ENCODE results near the gene MS4A4E.

MS4A4E gene

DNA sequence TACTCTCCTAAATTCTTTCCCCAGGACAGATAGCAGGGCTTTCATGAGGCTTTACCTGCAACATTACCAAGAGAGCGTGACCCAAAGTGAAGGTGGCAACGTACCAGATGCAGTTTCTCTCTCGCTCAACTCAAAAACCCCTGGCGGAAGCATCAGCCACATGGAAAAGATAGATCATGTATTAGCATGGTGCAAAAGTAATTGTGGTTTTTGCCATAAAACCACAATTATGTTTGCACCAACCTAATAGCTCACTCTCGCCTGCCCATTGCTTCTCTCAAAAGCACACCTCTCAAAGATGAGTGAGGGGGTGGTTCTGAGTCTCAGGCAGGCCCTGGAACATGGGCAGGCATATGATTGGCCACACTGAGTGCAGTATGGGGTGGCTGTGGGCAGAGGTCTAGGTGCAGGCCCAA lies 67.1 kb downstream of the MS4A4E start:
- no peak overlapping the region for H3K27ac ChIP-seq
- H3K4me3 ChIP-seq = no peak overlapping the region
- no peak for DNase-seq (ENCODE audit: low spot score)
- TF ChIP-seq, protein P1, sequence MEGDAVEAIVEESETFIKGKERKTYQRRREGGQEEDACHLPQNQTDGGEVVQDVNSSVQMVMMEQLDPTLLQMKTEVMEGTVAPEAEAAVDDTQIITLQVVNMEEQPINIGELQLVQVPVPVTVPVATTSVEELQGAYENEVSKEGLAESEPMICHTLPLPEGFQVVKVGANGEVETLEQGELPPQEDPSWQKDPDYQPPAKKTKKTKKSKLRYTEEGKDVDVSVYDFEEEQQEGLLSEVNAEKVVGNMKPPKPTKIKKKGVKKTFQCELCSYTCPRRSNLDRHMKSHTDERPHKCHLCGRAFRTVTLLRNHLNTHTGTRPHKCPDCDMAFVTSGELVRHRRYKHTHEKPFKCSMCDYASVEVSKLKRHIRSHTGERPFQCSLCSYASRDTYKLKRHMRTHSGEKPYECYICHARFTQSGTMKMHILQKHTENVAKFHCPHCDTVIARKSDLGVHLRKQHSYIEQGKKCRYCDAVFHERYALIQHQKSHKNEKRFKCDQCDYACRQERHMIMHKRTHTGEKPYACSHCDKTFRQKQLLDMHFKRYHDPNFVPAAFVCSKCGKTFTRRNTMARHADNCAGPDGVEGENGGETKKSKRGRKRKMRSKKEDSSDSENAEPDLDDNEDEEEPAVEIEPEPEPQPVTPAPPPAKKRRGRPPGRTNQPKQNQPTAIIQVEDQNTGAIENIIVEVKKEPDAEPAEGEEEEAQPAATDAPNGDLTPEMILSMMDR (IDR thresholded peaks at IDR 0.05) = no peak

DNA sequence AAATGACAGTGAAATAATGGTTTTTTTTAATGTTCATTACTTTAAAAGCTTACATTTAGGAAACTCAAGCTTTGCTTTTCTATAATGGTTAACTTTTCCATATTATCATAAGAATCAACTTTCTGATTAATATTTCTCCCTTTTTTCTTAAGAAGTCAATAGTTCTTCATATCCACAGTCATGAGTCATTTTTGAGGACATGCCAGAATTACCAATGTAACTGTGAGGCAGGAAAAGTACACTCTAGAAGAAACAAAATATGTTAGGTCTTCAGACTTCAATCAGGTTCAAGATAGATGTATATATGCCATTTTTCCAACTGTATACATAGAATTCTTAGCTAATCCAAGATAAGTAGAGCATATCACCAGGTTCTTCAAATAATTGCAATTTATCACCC lies 70.9 kb downstream of the MS4A4E start:
- H3K27ac ChIP-seq = no peak overlapping the region
- TF ChIP-seq, protein P1 (IDR thresholded peaks at IDR 0.05) = no peak
- H3K4me3 ChIP-seq = no peak overlapping the region
- DNase-seq (ENCODE audit: low spot score) = no peak

DNA sequence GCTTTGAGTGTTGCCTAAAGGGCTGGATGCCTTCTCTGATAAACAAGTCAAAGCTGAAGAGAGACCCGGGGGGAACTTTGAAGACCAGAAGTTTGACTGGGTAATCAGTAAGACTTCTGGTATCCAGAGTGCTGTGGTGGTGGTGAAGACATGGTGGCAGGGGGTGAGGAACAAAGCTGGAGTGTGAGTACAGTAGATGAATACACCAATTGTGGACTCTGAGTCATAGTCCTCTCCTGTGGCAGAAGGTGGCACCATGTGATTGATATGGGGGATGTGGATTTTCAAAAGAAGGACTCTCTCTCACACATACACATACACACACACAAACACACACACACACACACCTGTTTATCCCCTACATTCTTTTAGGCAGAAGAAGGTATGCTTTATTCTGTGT lies 72.4 kb downstream of the MS4A4E start:
- TF ChIP-seq, protein P1 (IDR thresholded peaks at IDR 0.05) = no peak
- no peak for DNase-seq (ENCODE audit: low spot score)

DNA sequence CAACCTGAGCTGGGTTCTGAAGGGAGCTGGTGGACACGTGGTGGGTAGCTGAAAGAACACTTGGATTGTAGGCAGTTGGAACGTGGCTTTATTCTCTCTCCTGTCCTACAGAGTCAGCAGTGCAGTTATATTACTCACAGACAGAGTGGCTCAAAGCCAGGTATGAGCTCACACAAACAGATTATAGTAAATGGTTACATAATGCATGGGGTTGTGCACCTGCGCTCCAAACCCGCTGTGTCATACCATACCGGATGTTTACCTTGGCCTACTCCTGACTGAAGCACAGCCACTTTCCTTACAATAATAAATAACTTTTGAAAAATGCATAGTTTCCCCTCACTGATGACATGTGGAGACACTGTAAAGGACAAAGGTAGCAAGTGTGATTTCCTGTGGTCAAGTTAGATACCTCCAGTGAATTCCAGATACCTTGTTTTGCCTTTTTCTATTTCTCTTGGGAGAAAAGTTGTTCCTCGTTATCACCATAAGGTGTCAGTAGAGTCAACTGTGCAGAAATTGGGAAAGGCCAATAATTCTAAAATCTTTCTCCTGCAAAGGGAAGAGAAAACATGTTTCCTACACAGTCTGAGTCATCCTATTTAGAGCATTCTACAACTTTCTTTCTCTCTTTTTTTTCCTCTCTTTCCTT lies 73.5 kb downstream of the MS4A4E start:
- DNase-seq (ENCODE audit: low spot score) = no peak
- TF ChIP-seq, protein P1 (IDR thresholded peaks at IDR 0.05) = no peak
- H3K27ac ChIP-seq = no peak overlapping the region
- H3K4me3 ChIP-seq = no peak overlapping the region

More for the DNA sequence above, 72.4 kb downstream of the MS4A4E start:
- H3K27ac ChIP-seq = peak overlapping the region in 1 of 2 donors; percentile 16
- no peak overlapping the region for H3K4me3 ChIP-seq

DNA sequence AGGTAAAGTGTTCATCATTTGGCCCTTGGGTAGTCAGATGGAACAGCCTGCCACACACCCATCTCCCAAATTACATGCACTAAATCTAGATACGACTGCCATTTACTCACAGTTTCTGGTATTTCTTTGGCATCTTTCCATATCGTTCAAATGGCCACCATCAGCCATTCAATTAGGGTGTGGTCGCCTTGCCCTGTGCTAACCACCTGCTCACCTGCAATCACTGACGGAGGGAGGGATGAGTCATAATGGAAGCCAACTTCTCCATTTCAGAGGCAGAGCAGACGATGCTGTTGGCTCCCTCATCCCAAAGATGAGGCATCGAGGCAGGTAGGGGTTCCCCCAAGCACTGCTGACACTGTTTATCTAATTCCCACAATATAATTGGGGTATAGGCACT lies 74.6 kb downstream of the MS4A4E start:
- TF ChIP-seq, protein P1 (IDR thresholded peaks at IDR 0.05) = no peak
- no peak overlapping the region for H3K27ac ChIP-seq

DNA sequence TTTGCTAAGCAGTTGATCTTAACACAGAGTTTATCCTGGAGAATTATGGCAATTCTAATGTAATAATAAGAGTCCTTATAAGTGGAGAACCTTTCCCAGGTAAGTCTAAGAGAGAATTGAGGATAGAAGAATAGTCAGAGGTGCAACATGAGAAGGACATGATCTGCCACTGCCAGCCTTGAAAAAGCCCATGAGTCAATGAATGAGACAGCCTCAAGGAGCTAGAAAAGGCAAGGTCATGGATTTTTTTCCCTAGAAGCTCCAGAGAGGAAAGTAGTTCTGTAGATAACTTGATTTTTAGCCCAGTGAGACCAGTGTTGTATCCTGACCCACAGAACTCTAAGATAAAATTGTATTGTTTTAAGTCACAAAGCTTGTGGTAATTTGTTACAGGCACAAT lies 77.0 kb downstream of the MS4A4E start:
- Histone ChIP-seq H3K27ac (no peak overlapping the region), H3K4me3 (no peak overlapping the region)
- TF ChIP-seq, protein P1 (IDR thresholded peaks at IDR 0.05) = no peak
- DNase-seq (ENCODE audit: low spot score) = no peak

More for the DNA sequence above, 74.6 kb downstream of the MS4A4E start:
- DNase-seq (ENCODE audit: low spot score) = no peak
- H3K4me3 ChIP-seq = no peak overlapping the region

DNA sequence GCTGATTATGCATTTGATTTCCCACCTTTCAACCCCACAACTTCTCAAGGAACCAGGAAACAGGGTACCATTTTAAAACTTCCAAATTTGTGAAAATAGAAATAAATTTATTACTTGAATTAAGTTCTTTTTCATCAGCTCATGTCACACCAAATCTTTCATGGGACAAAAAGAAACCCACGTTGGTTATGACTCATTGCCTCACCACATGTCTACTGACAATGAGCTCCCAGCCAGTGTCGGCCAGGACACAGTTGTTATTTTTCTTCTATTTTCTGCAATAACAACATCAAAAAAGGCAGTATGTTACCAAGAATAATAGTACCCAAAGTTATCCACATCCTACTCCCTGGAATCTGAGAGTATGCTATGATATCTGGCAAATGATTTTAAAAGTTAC lies 77.4 kb downstream of the MS4A4E start:
- Histone ChIP-seq H3K27ac (no peak overlapping the region), H3K4me3 (no peak overlapping the region)
- DNase-seq (ENCODE audit: low spot score) = no peak
- TF ChIP-seq, protein P1 (IDR thresholded peaks at IDR 0.05) = no peak
